Fibroblast of lung (primary cell): ENCODE data around the gene NLGN1. TPM values are rescaled to one million over a fixed set of nuclear protein-coding genes. Genes with fewer than 3 reads are reported as not detected.

Source experiments
- DNase-seq, 2 donors: peaks; one replicate each; pipeline versions ENCODE4 v3.0.0 to v3.0.0-alpha.2; 2010; ENCODE audit warnings: low read depth in 2 of 2
- H2AFZ ChIP-seq: 2 replicates; pipeline ENCODE4 v1.5.1; 2012; ENCODE audit warnings: low read length, control low read depth, inconsistent platforms
- H3K27ac ChIP-seq: 2 replicates; pipeline ENCODE4 v1.5.1; 2011; ENCODE audit warnings: low read length, control low read depth; ENCODE audit not compliant: insufficient read depth
- H3K27me3 ChIP-seq: 2 replicates; pipeline ENCODE4 v1.5.1; 2011; ENCODE audit warnings: mild to moderate bottlenecking, low read length; ENCODE audit not compliant: control insufficient read depth, insufficient read depth
- H3K36me3 ChIP-seq: 2 replicates; pipeline ENCODE4 v1.5.1; 2011; ENCODE audit warnings: low read length; ENCODE audit not compliant: control insufficient read depth, insufficient read depth
- H3K4me1 ChIP-seq: 2 replicates; pipeline ENCODE4 v1.5.1; 2011; ENCODE audit warnings: low read length; ENCODE audit not compliant: control insufficient read depth, insufficient read depth; ENCODE audit errors: extremely low read depth
- H3K4me2 ChIP-seq: 2 replicates; pipeline ENCODE4 v1.5.1; 2011; ENCODE audit warnings: low read length, control low read depth; ENCODE audit not compliant: insufficient read depth; ENCODE audit errors: extremely low read depth
- H3K4me3 ChIP-seq, 4 experiments: fragments of 200-600 bp in 1 of 4; sonication (generic) in 1 of 4; replicated peaks in 1 of 4; 2 replicates each; pipeline ENCODE4 v1.5.1; 2011 to 2016; ENCODE audit warnings: low read length in 4 of 4, low read depth in 3 of 4, mild to moderate bottlenecking in 3 of 4, control low read depth in 2 of 4, inconsistent platforms in 1 of 4, mixed read lengths in 1 of 4; ENCODE audit not compliant: insufficient read depth in 1 of 4; ENCODE audit errors: control extremely low read depth in 1 of 4
- H3K79me2 ChIP-seq: 2 replicates; pipeline ENCODE4 v1.5.1; 2012; ENCODE audit warnings: mild to moderate bottlenecking, low read length, inconsistent platforms; ENCODE audit not compliant: control insufficient read depth, insufficient read depth
- H3K9ac ChIP-seq: 2 replicates; pipeline ENCODE4 v1.5.1; 2011; ENCODE audit warnings: mild to moderate bottlenecking, low read length, control low read depth; ENCODE audit not compliant: insufficient read depth
- H3K9me3 ChIP-seq: 2 replicates; pipeline ENCODE4 v1.5.1; 2012; ENCODE audit warnings: low read depth, low read length; ENCODE audit not compliant: control insufficient read depth, insufficient read depth
- H4K20me1 ChIP-seq: 2 replicates; pipeline ENCODE4 v1.5.1; 2011; ENCODE audit warnings: low read length; ENCODE audit not compliant: control insufficient read depth, insufficient read depth; ENCODE audit errors: extremely low read depth
- EZH2 ChIP-seq: IDR thresholded peaks from 2 replicates; pipeline ENCODE4 v1.5.1; 2012; ENCODE audit warnings: low read length, control low read depth, mild to moderate bottlenecking; ENCODE audit errors: missing control alignments
- polyA plus RNA-seq, 2 donors: library from polyadenylated mRNA; depleted of rRNA in 1 of 2; stranded (reverse) in 1 of 2; unstranded in 1 of 2; fragments of >200 nt; gene quantifications; 2 replicates each; pipeline ENCODE4 v1.2.1, GENCODE V29; 2011 to 2012; ENCODE audit warnings: missing spikeins in 1 of 2
- total RNA-seq: library from RNA; depleted of rRNA; stranded (reverse); fragments of >200 nt; gene quantifications from 2 replicates; pipeline ENCODE4 v1.2.1, GENCODE V29; 2014
- TF ChIP-seq, protein P1 (sequence below), 2 donors: IDR thresholded peaks in 1 of 2; conservative IDR thresholded peaks in 1 of 2; 1 replicate in 1 of 2; 2 replicates in 1 of 2; pipeline ENCODE4 v1.5.1; 2011 to 2012; ENCODE audit warnings: low read length in 2 of 2, control low read depth in 1 of 2, inconsistent platforms in 1 of 2, low read depth in 1 of 2, mild to moderate bottlenecking in 1 of 2

NLGN1 gene
- total and polyA plus RNA-seq, 2 donors (not counting 1 experiment from before 2014, with no cell fraction given), result 0.61 to 2.1 TPM

DNA sequence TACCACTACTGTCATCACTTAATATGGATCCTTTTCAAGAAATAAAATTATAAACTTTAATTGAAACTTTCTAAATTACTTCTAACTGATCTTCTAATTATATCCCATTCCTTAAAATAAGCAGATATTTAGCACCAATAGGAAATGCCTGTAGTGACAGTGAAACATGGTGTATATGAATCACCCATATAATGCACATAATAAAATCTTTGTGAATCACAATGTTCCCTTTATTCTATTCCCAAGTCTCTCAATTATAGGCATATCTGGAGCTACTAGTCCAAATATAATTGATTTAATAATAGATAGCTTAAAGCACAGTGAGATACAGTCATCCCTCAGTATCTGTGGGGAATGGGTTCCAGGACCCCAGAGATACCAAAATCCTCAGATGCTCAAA is 490.3 kb downstream of the NLGN1 start:
- no peaks in the 10 kb centered on the region for H3K36me3 ChIP-seq

DNA sequence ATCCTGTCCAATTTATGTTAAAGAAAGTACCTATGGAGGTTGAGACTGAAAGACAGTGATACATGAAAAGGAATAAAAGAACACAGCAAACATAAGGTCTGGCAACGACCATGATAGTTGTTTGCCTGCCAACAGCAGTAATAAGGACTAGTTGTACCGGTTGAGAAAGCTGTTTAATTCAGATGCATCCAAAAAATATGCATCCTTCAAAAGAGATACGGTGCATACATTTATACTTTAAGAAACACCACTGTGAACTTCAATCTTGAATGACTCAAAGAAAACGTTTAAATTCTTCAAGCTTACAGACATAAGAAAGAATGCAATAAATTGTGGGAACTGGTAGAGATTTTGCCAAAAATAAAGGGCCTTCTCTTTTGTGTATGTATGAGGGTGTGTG is 492.1 kb downstream of the NLGN1 start:
- Histone ChIP-seq H2AFZ (no peak overlapping the region), H3K9ac (no peak overlapping the region), H3K4me2 (no peak overlapping the region), H4K20me1 (no peaks in the 10 kb centered on the region), H3K27me3 (no peaks in the 10 kb centered on the region), H3K9me3 (no peaks in the 10 kb centered on the region), H3K79me2 (no peaks in the 10 kb centered on the region), H3K36me3 (no peaks in the 10 kb centered on the region), H3K27ac (no peak overlapping the region), H3K4me3 (no peak overlapping the region), H3K4me1 (no peaks in the 10 kb centered on the region)
- TF ChIP-seq, protein P1, sequence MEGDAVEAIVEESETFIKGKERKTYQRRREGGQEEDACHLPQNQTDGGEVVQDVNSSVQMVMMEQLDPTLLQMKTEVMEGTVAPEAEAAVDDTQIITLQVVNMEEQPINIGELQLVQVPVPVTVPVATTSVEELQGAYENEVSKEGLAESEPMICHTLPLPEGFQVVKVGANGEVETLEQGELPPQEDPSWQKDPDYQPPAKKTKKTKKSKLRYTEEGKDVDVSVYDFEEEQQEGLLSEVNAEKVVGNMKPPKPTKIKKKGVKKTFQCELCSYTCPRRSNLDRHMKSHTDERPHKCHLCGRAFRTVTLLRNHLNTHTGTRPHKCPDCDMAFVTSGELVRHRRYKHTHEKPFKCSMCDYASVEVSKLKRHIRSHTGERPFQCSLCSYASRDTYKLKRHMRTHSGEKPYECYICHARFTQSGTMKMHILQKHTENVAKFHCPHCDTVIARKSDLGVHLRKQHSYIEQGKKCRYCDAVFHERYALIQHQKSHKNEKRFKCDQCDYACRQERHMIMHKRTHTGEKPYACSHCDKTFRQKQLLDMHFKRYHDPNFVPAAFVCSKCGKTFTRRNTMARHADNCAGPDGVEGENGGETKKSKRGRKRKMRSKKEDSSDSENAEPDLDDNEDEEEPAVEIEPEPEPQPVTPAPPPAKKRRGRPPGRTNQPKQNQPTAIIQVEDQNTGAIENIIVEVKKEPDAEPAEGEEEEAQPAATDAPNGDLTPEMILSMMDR (conservative IDR thresholded peaks at IDR 0.05 in 1 of 2, IDR thresholded peaks at IDR 0.05 in 1 of 2; ENCODE audit: low read depth in 1 of 2, low read length in 2 of 2), result no peak
- no peak for TF ChIP-seq EZH2
- peak in 1 of 2 donors; percentile 64 for DNase-seq

More for the DNA sequence above, 490.3 kb downstream of the NLGN1 start:
- Histone ChIP-seq H2AFZ (no peak overlapping the region), H3K79me2 (no peaks in the 10 kb centered on the region), H3K9me3 (no peaks in the 10 kb centered on the region), H3K27me3 (no peaks in the 10 kb centered on the region), H3K4me2 (no peak overlapping the region), H4K20me1 (no peaks in the 10 kb centered on the region), H3K4me1 (no peaks in the 10 kb centered on the region), H3K27ac (no peak overlapping the region), H3K4me3 (no peak overlapping the region), H3K9ac (no peak overlapping the region)
- TF ChIP-seq, protein P1 (conservative IDR thresholded peaks at IDR 0.05 in 1 of 2, IDR thresholded peaks at IDR 0.05 in 1 of 2; ENCODE audit: low read depth in 1 of 2, low read length in 2 of 2), result no peak
- TF ChIP-seq EZH2, result no peak
- DNase-seq, result no peak

DNA sequence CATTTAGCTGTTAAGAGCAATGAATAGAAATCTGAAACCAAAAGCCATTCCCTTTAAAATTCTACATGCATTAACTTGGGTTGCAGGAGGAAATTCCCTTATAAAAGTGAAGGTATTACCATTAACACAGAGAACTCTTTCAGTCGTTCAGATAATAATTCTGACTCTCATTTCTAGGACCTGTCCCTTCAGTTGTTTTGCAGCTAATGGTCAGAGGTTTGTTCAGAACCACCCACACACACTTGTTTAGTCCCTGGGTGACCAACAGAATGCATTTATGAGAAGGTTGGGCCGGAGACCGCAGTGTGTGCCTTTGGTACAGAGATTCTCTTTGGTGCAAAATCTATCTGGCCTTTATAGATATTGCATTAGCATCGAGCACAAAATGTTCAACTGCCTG is 492.5 kb downstream of the NLGN1 start:
- Histone ChIP-seq H3K9ac (no peak overlapping the region), H3K4me3 (no peak overlapping the region), H3K27ac (no peak overlapping the region), H2AFZ (no peak overlapping the region), H3K36me3 (no peaks in the 10 kb centered on the region), H3K9me3 (no peaks in the 10 kb centered on the region), H3K4me2 (no peak overlapping the region), H3K4me1 (no peaks in the 10 kb centered on the region), H3K27me3 (no peaks in the 10 kb centered on the region), H4K20me1 (no peaks in the 10 kb centered on the region), H3K79me2 (no peaks in the 10 kb centered on the region)
- TF ChIP-seq, protein P1 (conservative IDR thresholded peaks at IDR 0.05 in 1 of 2, IDR thresholded peaks at IDR 0.05 in 1 of 2; ENCODE audit: low read depth in 1 of 2, low read length in 2 of 2), result no peak
- TF ChIP-seq EZH2, result no peak
- no peak for DNase-seq
